Measurements from ENCODE around the gene CXCL10.

DNA sequence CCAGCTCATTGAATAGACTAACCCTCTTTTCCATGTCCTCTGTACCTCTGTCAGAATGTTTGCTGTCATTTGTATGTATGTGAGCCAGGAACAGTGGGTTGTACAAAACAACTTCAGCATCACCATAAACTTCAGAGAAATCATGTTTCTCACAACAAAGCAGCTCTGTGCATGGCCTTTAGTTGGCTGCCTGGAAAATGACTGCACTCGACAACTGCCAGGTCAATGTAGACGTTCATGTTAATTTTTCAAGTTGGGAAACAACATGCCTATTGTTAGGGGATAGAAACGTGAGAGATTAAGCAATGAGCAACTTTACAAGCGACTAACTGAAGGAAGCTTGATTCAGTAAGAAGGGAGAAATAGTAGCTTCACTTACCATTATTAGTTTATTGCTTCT, 30.4 kb upstream of the CXCL10 start:
- TF ChIP-seq, protein P1, sequence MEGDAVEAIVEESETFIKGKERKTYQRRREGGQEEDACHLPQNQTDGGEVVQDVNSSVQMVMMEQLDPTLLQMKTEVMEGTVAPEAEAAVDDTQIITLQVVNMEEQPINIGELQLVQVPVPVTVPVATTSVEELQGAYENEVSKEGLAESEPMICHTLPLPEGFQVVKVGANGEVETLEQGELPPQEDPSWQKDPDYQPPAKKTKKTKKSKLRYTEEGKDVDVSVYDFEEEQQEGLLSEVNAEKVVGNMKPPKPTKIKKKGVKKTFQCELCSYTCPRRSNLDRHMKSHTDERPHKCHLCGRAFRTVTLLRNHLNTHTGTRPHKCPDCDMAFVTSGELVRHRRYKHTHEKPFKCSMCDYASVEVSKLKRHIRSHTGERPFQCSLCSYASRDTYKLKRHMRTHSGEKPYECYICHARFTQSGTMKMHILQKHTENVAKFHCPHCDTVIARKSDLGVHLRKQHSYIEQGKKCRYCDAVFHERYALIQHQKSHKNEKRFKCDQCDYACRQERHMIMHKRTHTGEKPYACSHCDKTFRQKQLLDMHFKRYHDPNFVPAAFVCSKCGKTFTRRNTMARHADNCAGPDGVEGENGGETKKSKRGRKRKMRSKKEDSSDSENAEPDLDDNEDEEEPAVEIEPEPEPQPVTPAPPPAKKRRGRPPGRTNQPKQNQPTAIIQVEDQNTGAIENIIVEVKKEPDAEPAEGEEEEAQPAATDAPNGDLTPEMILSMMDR (IDR thresholded peaks at IDR 0.05; ENCODE audit: low read length), result no peak
- no peak for TF ChIP-seq EZH2 (optimal IDR thresholded peaks at IDR 0.05; ENCODE audit: low read depth, low read length)
